Activated T-helper 1 cell treated with anti-CD3 and anti-CD28 coated beads, Interleukin-2, amount 50 U/mL, for 16 hours (primary cell): Measurements from ENCODE around the gene FECH.
"Not testable (repeated sequence)": the region's sequence is repeated elsewhere in the genome, so short reads cannot be mapped to it uniquely, and the experiment has no call there.

Experiments
- DNase-seq, 2 donors: peaks; one replicate each; pipeline ENCODE4 v3.0.0-alpha.2; 2020; ENCODE audit warnings: low read depth in 1 of 2, low spot score in 1 of 2

FECH gene

DNA sequence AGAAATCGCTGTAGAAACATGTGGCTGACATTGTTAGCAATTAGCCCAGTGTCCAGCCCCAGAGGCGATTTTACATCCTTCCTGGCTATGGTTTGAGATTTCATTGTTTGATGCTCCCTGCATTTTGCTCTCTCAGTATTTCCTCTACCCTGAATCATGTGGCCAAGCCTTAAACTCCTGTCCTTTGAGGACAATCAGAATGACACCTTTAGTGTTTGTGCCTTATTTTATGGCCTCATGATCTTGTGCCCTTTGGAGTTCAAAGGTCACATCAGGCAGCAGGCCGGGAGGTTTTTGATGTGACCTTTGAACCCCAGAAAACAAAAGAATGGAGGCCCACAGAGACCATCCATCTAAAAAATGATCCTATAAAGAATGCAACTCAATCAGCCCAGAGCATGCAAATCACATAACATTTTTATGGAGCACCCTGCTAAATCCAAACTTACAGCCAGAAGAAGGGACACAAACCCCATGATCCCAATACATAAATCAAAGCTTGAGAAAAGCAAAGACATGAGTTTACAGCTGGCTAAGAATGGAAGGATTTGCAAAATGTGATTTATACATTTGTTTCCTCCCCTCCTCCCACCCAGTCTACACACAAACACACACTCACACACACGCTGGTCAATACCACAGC, 52.5 kb downstream of the FECH start:
- DNase-seq = no peak

DNA sequence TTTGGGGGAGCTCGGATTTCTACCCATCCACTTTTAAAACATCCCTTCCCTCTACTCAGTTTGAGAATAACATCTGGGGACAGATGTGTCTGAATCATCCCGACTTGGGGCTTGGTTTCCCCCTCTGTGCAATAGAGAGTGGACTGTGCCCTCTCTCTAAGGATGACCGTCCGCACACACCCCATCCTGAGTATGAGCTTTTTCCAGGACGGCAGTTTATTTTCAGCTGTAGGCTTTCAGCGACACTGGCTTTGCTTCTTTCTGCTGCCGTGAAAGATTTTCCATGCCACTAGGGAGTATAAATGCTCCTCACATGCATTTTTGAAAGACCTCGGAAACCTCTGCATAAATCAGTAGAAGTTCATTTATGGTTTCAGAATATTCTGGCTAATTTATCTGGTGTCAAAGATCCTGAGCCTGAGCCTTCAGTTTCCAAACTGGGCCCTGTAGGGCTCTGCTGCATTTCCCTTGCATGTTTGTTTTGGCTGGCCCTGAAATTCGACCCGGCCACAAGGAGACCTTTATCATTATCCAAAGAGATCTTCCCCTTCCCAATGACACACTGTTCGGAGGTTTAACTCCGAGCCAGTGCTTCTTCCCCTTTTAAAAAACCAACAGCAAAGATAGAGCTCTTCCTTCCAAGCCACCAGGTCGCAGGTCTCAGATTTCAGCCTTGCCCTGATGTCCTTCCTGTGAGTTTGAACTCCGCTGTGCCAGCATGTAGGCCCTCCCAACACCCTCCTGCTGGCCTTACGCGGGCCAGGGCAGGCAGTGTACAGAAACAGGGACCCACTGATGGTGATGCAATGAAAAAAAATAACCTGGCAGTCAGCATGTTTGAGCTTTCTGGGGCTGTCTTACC, 53.3 kb downstream of the FECH start:
- DNase-seq = no peak

DNA sequence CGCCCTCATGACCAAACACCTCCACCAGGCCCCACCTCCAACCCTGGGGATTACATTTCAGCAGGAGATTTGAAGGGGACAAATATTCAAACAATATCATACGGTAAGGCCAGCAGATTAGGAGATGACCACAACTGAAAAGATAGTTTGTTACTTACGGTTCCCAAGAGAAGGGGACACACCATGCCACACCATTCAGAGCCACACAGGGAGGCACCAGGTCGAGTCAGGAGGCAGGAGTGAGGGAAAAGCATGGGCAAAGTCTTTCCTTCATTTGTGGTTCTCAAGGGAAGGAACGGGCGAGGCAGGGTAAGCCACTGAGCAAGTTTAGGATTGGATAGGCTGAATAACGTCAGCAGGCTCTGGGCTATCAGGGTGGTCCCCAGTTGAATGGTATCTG, 57.4 kb downstream of the FECH start:
- no peak for DNase-seq

DNA sequence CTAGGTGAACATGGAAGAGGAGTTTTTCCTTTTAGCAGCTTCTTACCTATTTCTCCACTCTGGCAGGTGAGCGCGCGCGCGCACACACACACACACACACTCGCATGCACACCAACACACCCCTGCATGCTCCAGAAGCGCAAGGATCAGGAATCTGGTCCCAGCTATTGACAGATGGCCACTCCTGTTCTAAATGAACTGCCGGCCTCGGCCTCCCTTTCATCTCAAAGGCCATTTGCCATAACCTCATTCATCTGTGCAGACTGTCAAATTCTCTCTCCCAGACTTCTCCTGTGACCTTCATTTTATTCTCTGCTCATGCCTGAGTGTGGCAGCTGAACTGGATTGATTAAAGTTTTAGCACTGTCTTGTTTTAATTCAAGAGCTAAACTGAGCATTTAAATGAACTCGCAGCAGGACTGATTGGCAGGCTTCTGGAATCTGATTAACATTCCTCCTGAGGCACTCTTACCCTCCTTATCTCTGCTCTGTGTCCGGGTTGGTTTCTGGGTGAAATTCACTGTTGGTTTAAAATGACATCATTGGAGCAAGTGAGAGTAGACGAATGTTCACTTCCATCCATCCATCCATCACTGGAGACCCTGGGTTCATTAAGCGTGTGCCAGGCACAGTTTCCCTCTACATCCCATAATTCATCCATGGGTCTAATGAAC, 58.8 kb downstream of the FECH start:
- no peak for DNase-seq

DNA sequence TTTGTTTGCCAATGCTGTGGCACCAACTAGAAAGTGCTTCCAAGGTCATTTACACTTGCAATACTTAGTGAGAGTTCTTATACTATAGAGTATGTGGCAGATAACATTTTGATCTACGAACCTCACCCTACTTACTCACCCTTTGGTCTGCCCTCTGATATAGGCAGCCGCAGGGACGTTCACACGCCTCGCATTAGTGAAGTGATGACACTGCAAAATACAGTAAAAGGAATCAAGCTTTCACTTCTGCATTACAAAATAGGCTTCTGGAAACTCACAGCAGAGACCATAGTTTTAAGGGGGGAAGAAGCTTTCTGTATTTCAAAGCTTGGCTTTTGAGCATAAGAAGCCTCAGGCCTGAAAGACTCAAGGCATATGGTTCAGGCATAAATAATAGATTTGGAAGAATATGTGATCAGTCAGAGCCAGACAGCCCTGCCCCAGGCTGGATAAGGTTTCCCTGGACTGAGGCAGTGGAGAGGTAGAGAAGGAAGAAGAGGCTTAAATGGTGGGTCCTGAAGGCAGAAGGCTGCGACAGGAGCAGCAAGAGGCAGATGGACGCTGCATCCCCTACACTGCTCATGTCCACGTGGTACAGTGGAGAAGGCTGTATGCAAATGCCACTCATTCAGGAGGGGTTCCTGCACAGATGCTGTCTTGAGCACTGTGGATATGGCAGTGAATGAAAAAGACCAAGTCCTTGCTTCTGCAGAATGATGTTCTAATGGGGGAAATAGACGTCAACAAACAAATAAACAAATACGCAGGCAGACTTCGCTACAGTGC, 63.1 kb downstream of the FECH start:
- no peak for DNase-seq

DNA sequence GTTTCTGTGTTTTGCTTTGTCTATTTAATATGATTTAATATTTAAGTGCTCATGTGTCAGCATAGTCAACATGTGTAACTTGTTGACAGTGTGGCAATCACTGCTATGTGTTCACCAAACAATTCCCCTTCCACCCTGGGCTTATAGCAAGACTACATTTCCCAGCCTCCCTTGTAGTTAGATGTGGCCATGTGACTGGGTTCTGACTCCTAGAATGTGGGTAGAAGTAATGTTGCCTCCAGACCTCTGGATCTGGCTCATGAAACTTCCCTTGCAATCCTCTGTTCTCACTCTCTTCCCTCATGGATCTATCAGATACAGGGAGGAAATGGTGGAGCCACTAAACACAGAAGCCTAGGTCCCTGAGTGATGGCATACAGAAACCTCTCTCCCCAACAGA, 64.2 kb downstream of the FECH start:
- not testable (repeated sequence) for DNase-seq

DNA sequence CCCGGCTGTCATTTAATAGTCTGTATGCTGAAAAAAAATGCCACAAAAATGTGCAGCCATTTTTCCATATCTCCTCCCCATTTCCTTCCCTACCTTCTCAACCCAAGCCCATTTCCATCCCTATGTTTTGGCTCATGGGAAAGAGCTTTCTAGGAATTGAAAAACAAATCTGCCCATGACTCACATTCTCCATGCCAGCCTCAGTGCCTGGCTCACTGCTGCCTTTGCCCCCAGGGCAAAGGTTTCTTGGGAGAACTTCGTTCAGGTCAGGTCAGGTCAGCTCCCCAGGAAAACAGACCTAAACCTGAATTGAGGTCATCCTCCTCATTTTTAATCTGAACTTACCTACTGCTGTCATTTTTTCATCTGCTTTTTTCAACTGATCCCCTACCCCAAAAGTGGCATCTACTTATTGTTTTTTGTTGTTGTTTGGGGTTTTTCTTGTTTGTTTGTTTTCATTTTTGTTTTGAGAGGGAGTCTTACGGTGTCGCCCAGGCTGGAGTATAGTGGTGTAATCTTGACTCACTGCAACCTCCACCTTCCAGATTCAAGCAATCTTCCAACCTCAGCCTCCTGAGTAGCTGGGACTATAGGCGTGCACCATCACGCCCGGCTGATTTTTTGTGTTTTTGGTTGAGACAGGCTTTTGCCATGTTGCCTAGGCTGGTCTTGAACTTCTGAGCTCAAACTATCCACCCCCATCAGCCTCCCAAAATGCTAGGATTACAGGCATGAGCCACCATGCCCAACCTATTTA, 66.7 kb downstream of the FECH start:
- no peak for DNase-seq

DNA sequence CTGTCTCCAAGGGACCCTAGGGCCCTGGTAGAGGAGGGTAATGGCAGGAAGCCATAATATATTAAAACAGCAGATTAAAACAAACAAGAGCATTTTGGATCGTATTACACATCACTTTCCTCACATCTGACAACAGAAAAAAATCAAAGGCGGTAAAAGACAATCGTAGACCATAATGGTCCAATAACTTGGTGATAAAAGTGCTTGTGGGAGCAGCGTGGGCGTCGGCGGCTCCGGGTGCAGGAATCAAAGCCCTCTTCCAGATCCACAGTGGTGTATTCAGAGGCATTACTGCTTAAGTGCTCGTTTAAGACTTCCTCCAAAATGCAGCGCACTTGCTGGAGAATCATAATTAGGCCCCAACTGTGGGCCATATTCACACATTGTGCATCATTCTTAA, 68.0 kb downstream of the FECH start:
- DNase-seq = no peak

DNA sequence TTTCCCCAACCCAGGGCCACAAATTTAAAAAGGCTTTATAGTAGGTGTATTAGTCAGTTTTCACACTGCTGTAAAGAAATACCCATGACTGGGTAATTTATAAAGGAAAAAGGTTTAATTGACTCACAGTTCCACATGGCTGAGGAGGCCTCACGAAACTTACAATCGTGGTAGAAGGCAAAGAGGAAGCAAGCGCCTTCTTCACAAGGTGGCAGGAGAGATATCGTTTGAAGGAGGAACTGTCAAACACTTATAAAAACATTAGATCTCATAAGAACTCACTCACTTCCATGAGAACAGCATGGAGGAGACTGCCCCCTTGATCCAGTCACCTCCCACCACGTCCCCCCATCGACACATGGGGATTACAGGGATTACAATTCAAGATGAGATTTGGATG, 70.4 kb downstream of the FECH start:
- no peak for DNase-seq

DNA sequence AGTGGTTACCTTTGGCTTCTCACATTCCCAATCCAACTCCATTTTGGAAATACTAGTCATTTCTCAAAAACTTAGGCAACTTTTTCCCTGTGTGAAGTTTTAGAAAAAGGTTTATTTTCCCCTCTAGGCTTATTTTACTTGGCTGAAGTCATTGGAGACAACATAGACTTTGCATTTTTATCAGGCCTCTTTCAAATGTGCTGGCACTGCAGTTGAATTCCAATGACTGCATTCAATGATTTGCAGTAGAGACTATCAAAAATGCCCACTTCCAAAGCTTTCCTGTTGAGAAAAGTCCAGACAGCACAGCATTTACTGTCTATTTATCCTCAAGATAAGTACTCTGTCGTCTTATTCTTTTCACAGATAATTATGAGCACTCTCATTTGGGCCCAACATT, 81.3 kb downstream of the FECH start:
- DNase-seq = no peak

DNA sequence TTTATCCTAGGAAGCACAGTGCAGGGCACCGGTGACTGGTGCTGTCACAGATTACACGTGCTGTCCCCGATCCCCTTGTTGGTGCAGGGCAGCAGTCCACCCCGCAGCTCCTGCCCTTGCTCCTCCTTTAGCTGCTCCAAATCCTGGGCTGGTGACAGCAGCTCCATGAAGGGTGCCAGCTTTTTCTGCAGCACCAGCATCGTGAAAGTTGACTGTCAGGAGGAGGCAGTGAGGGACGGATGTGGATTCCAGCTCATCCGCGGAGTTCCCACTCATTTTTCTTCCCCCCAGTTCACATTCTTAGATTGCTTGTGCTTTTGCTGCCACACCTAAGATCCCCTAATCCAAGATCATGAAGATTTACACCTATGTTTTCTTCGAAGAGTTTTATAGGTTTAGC, 83.9 kb downstream of the FECH start:
- no peak for DNase-seq

DNA sequence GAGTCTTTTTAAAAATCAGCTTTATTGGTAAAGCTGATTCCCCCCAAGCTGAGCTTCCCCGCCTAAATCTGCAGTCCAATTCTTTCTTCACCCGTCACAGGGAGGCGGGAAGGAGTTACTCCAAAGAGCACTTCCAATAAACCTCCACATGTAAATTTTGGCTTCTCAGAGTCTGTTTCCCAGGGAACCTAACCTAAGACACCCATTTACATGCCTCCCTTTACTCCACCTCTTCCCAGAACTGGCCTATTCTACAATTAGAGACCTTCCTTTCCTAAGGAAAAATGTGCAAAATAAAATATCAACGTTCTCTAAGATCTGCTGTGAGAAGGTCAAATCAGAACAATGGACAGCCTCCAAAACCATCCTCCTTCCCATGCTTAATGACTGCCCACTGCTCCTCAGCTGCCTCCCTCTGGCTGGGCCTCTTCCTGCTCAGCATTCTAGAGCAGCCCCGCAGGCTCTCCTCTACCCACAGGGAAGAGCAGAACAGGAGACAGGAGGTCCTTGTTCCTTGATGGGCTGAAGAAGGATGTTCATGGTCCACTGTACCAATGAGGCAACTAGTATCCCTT, 87.7 kb downstream of the FECH start:
- no peak for DNase-seq
